NCI-H345 treated with DMSO at 0.1 percent for 48 hours (cell line): Measurements from ENCODE around the gene HOXD10.

ENCODE experiments used
- DNase-seq: peaks from one replicate; lab custom pipeline; 2025; ENCODE audit not compliant: unreplicated experiment; lab: John Stamatoyannopoulos, UW

HOXD10 gene

GRCh38 chr2:176082525-176082823 is 34.1 kb upstream of the HOXD10 start:
- DNase-seq = no peak

DNA sequence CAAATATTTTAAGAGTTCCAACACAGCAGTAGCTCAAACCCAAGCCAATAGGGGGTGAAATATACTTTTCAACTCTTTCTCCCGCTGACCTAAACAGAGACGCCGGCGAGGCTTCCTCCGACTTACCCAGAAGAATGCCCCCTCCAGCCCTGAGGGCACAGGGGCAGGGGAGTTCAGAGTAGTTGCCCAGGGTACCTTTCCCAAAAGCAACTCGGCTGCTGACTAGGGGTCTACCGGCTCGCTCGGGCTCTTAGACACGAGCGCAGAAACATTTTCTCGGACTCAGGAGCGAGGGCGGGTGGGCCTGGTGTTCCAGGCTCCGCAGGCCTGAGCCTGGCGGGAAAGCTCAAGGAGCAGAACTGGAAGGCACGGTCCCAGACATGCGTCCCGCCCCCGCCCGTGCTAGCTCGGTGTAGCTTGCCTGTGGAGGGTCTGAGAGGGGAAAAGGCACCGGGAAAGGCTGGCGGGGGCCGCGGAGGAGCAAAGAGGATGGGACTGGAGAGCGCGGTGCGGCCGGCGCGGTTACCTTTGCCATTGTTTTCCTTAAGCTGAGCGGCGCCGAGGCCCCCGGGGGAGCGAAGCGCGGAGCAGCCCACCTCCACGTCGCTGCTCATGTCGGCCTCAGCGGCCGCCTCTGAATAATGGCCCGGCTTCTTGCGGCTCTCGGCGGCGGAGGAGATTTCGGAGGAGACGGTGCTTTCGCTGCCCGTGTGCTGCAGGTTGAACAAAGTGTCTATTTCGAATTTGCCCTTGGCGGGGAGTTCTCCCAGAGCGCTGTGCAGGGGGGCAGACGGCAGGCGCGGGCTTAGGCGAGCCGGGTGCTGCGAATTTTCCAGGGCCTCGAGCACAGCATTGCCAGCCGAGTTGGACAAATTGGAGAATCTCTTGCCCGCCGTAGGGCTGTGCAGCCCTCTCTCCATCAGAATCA is 33.5 kb upstream of the HOXD10 start:
- DNase-seq = no peak

DNA sequence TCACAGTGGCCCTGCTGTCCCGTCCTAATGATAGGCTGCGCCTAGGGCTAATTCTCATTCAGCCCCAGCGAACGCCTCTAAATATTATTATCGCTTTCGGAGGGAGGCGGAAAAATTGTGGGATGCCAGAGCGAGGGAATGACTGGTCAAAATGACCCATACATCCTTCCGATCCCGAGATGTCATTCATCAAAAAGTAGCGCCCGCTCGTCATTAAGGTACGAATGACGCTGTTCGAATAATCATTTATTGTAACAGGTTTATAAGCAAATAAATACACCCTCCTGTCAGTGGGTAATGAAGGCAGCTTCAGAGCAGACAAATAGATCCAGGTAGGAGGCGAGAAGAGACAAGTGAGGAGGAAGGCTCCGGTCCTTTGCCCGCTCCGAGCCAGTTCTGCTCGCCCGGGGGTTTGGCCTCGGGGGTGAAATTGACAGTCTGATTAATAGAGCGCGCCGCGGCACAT is 32.7 kb upstream of the HOXD10 start, which contains the start of gene EVX2:
Gene EVX2, minus strand, starts transcription at position 167 of the 466 bp plus-strand sequence. CDS start 186 bp downstream, outside the sequence.
- DNase-seq = no peak

DNA sequence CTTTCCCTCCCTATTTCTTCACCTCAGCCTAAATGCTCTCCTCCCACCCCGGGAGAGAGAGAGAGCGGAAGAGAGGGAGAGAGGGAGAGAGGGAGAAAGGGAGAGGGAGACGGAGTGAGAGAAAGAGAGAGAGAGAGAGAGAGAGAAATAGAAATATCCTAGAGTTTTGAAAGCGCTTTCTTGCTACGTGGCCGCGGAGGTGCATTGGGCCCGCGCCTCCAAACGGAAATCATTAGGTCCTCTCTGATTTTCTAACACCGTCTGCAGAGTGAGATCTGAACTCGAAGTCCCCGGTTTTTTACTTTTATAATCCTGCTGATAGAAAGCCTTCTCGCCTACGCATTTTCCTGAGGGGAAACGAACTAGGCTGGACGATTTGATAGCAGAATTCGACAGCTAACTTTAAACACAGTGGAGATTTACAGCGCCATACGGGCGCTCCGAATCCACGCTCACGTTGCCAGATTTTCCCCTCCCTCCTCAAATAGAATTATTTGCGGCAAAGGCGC is 31.9 kb upstream of the HOXD10 start:
- no peak for DNase-seq

- DNase-seq = no peak
These were observed 31.3 kb upstream of the HOXD10 start for GRCh38 chr2:176085120-176085788.

DNA sequence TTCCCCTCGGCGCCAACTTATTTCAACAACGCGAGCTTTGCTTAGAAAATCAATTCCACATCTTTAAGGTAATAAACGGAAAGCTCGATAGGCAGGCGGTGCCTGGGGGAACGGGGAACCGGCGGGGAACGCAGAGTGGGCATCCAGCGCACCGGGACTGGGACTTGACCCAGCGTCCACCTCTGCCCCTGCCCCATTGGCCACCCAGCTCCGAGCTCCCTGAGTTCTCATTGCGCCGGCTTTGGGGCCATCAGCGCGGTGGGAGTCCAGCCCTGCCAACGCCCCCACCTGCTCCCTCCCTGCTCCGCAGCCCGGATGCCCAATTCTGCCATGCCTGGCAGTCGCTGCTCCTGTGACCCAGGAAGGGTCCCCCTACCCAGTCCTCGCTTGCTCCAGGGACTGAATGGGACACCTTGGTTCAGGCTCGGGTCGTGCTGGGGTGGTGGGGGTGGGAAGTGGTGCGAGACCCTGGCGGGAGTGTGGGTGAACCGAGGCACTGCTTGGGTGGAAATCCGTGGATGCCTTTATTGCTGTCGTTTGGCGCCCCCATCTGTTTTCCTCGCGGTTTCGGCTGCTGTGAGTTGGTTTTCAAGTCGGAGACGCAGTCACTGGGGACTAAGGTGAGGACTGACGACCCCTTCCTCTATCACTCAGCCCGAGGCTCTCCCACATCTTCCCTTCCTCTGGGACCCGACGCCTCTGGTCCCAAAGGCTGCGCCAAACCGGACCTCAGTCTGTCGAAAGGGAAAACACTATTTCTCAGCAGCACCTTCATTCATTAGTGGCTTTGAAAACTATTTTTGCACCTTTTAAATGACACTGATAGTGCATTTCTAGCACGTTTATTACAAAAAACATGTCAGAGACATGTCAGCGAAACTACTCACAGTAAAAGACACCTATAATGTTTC is 30.5 kb upstream of the HOXD10 start:
- no peak for DNase-seq

DNA sequence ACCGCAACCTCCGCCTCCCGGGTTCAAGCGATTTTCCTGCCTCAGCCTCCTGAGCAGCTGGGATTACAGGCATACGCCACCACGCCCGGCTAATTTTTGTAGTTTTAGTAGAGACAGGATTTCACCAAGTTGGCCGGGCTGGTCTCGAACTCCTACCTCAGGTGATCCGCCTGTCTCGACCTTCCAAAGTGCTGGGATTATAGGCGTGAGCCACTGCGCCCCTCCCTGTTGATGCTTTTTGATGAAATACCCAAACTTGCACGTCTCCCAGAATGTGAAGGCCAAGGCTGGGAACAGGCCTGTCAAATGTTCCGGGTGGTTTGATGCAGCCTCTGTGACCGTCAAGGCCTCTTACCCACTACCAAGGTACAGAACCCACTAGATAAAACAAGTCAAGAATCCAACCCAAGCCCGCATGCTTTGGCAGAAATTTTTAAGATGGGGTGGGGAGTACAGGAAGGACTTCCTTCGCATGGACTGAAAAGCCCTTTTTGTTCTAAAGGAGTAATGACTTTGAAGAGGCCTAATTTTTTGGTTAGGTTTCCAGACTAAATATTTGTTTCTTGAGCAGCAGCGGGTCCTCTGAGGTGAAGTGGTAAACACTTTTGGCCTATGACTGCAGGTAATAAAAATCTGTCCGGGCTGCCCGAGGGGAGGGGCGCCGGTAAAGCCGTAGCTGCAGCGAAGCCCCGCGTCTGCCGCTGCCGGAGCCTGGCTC is 29.1 kb upstream of the HOXD10 start:
- DNase-seq = no peak

GRCh38 chr2:176088048-176088936 is 28.3 kb upstream of the HOXD10 start:
- peak; percentile 64 for DNase-seq

DNA sequence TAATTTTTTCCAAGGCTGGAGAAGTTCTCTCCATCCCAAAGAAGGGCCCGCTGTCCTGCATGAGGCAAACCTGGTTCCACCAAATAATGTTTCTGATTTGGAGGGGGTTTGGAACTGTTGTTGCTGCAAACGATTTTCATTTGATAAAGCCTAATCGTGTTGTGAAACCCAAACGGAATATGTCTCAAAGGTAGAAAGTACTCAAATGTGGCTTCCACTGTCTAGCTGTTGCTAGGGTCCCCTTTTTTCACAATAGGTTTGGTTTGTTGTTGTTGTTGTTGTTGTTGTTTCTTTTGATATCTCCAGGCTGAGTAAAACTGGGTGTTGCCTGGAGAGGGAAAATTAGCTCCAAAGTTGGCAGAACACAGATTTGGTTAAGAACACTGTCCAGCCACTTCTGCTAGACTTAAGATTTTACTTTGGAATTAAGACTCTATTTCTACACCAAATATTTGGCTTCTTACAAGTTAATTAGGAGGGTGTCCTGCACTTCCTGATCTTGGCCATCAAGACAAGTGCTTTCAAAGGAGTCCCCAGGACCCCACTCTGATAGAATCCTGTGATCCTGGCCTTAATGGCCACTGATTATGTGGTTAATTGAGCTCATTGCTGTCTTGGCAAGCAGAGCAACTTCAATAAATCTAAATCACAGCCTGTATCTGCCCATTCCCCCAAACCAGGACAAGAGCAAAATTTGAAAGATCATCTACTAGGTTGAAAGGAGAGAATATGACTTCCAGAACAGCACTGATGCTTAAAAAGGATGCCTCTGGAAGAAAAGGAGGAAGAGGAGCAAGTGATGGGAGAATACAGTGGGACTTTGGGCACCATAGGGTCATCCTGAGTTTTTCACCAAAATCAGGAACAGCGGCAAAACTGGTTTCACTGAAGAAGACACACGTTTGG is 27.4 kb upstream of the HOXD10 start:
- DNase-seq = no peak

GRCh38 chr2:176089843-176090395 is 26.7 kb upstream of the HOXD10 start:
- DNase-seq = no peak

DNA sequence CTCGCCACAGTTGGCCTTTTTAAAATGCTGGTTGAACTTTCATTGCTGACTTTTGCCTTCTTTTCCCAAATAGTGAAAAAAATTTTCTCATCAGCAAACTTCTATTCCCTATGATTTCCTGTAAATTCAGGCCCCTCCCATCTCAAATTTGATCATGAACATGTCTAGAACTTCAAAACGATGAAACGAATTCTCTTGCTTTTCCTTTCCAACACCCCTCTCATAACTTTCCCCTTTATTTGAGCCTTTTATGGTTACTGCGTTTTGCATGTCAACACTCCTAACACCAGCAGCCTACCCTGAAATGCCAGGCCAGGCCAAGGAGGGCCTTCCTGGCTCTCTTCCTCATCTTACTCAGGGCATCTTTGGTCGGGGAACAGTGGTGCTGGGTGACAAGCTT is 25.7 kb upstream of the HOXD10 start:
- DNase-seq = no peak

- DNase-seq = no peak
These were observed 25.0 kb upstream of the HOXD10 start for GRCh38 chr2:176091329-176092258.

DNA sequence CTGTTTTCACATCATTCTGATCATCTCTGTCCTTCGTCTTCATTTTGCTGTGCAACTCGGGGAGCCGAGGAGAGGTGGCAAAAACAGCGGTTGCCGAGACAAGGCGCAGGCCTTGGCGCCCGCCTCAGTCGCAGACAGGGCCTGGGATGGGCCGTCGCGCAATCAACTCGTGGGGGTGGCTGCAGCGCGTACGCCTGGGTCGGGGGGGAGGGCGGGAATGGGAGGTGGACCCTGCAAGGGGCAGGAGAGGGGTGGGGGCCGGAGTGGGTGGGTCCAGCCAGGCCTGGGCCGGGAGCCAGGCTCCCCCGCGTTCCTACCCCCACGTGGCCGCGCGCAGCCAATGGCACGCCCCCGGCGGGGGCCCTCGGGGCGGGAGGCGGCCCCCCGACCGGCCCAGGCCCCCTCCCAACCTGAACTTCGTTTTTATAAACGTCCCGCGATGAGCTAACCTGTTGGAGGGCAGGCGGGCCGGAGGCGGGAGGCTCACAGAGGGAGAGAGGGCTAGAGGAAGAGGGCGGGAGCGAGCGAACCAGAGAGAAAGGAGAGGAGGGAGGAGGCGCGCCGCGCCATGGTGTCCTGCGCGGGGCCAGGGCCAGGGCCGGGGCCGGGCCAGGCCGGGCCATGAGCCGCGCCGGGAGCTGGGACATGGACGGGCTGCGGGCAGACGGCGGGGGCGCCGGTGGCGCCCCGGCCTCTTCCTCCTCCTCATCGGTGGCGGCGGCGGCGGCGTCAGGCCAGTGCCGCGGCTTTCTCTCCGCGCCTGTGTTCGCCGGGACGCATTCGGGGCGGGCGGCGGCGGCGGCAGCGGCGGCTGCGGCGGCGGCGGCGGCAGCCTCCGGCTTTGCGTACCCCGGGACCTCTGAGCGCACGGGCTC is 24.1 kb upstream of the HOXD10 start, which contains the start of gene HOXD13:
Gene HOXD13, plus strand, starts transcription at position 452 of the 875 bp plus-strand sequence. Its CDS starts 170 bp downstream, at position 622.
- DNase-seq = no peak

DNA sequence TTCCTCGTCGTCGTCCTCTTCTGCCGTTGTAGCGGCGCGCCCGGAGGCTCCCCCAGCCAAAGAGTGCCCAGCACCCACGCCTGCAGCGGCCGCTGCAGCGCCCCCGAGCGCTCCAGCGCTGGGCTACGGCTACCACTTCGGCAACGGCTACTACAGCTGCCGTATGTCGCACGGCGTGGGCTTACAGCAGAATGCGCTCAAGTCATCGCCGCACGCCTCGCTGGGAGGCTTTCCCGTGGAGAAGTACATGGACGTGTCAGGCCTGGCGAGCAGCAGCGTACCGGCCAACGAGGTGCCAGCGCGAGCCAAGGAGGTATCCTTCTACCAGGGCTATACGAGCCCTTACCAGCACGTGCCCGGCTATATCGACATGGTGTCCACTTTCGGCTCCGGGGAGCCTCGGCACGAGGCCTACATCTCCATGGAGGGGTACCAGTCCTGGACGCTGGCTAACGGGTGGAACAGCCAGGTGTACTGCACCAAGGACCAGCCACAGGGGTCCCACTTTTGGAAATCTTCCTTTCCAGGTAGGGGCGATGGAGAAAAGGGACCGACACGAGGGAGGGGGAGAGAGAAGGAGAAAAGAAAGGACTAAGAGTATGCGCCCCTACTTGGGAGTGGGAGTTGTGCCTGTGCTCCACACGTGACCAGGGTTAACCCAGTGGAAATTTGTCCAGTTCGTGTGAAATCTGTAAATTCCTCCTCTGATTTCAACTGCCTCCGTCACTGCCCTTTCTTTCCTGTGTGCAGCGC is 23.3 kb upstream of the HOXD10 start:
- no peak for DNase-seq

GRCh38 chr2:176093898-176094249 is 22.7 kb upstream of the HOXD10 start:
- no peak for DNase-seq
